SK-N-SH (cell line): Measurements from ENCODE around the gene SPATA20.

Experiments
- CHD2 ChIP-seq: fragments of 150-350 bp; IDR thresholded peaks from 2 replicates; pipeline ENCODE4 v1.6.1; 2018; ENCODE audit warnings: low read length; ENCODE audit not compliant: partially characterized antibody
- EP300 ChIP-seq, 2 experiments: IDR thresholded peaks; 2 replicates each; pipeline versions ENCODE4 v1.4.0 to v1.6.1; 2012; ENCODE audit warnings: borderline replicate concordance in 1 of 2, low read depth in 1 of 2, low read length in 1 of 2
- MEF2A ChIP-seq: IDR thresholded peaks from 2 replicates; pipeline ENCODE4 v1.4.0; 2012; ENCODE audit warnings: low read depth, borderline replicate concordance
- NRF1 ChIP-seq: IDR thresholded peaks from 2 replicates; pipeline ENCODE4 v1.6.1; 2012; ENCODE audit warnings: low read depth, mild to moderate bottlenecking, low read length
- RCOR1 ChIP-seq: fragments of 150-350 bp; IDR thresholded peaks from 2 replicates; pipeline ENCODE4 v1.6.1; 2017; ENCODE audit warnings: antibody characterized with exemption, low read length
- TF ChIP-seq, protein P1 (sequence below): fragments of 200-600 bp; sonication (generic); IDR thresholded peaks from 2 replicates; pipeline ENCODE4 v1.6.1; 2017; ENCODE audit warnings: antibody characterized with exemption, mild to moderate bottlenecking, moderate library complexity
- TF ChIP-seq, protein P2 (sequence below): IDR thresholded peaks from 2 replicates; pipeline ENCODE4 v1.6.1; 2012; ENCODE audit warnings: mild to moderate bottlenecking, low read depth, low read length, moderate library complexity

DNA sequence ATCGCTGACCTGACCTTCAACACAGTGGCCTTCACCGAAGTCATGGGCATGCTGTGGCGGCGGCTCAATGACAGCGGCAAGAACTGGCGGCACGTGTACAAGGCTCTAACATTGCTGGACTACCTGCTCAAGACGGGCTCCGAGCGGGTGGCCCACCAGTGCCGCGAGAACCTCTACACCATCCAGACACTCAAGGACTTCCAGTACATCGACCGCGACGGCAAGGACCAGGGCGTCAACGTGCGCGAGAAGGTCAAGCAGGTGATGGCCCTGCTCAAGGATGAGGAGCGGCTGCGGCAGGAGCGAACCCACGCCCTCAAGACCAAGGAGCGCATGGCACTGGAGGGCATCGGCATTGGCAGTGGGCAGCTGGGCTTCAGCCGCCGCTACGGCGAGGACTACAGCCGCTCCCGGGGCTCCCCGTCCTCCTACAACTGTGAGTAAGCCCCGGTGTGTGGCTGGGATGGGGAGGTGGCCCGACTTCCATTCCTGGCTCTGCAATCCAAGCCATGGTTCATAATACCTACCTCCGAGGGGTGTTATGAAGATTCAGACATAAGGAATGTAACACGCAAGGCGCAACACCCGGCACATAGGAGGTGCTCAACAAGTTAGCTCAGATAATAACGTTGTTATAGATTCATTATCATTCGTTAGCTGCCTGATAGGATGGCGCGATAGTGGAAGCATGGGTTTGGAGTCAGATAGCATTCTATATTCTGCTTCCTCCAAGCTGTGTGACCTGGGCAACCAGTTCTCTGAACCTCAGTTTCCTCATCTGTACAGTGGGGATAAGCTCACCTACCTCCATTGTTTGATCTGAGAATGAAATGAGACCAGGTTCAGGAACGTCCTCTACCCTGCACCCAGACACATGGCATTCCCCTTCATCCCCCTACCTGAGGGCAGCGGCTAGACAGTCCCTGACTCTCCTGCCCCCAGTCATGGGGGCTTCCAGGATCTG, 10.0 kb upstream of the SPATA20 start:
- TF ChIP-seq, protein P1, sequence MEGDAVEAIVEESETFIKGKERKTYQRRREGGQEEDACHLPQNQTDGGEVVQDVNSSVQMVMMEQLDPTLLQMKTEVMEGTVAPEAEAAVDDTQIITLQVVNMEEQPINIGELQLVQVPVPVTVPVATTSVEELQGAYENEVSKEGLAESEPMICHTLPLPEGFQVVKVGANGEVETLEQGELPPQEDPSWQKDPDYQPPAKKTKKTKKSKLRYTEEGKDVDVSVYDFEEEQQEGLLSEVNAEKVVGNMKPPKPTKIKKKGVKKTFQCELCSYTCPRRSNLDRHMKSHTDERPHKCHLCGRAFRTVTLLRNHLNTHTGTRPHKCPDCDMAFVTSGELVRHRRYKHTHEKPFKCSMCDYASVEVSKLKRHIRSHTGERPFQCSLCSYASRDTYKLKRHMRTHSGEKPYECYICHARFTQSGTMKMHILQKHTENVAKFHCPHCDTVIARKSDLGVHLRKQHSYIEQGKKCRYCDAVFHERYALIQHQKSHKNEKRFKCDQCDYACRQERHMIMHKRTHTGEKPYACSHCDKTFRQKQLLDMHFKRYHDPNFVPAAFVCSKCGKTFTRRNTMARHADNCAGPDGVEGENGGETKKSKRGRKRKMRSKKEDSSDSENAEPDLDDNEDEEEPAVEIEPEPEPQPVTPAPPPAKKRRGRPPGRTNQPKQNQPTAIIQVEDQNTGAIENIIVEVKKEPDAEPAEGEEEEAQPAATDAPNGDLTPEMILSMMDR: no peak
- TF ChIP-seq NRF1: no peak
- TF ChIP-seq, protein P2, sequence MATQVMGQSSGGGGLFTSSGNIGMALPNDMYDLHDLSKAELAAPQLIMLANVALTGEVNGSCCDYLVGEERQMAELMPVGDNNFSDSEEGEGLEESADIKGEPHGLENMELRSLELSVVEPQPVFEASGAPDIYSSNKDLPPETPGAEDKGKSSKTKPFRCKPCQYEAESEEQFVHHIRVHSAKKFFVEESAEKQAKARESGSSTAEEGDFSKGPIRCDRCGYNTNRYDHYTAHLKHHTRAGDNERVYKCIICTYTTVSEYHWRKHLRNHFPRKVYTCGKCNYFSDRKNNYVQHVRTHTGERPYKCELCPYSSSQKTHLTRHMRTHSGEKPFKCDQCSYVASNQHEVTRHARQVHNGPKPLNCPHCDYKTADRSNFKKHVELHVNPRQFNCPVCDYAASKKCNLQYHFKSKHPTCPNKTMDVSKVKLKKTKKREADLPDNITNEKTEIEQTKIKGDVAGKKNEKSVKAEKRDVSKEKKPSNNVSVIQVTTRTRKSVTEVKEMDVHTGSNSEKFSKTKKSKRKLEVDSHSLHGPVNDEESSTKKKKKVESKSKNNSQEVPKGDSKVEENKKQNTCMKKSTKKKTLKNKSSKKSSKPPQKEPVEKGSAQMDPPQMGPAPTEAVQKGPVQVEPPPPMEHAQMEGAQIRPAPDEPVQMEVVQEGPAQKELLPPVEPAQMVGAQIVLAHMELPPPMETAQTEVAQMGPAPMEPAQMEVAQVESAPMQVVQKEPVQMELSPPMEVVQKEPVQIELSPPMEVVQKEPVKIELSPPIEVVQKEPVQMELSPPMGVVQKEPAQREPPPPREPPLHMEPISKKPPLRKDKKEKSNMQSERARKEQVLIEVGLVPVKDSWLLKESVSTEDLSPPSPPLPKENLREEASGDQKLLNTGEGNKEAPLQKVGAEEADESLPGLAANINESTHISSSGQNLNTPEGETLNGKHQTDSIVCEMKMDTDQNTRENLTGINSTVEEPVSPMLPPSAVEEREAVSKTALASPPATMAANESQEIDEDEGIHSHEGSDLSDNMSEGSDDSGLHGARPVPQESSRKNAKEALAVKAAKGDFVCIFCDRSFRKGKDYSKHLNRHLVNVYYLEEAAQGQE: no peak
- TF ChIP-seq CHD2: no peak
- TF ChIP-seq EP300 (IDR thresholded peaks at IDR 0.05; ENCODE audit: borderline replicate concordance in 1 of 2, low read depth in 1 of 2, low read length in 1 of 2): no peak
- no peak for TF ChIP-seq MEF2A
- no peak for TF ChIP-seq RCOR1
